ENCODE measurements around the gene TTC21A. TPM values are rescaled to one million over a fixed set of nuclear protein-coding genes. Genes with fewer than 3 reads are reported as not detected.

Gene TTC21A
- total RNA-seq, 1 donor from 2014 or later: 3.9 TPM

DNA sequence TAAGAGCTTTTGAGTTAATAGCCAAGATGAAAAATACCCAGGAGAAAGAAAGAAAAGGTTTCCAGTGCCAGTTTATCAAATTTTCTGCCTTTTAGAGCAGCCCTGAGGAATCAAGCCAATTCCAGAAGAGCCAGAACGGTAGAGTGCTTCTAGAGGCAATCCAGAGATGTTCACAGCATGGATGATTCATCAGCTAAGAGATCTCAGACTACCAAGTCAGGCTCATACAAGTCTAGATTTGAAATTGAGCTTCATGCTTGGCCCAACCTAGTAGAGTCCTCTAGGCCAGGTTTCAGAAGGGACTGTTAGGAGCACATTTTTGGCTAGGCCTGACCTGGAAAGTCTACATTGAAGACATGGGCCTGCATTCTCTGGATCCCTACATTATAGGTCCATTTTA lies 40.2 kb upstream of the TTC21A start:
- H2AFZ ChIP-seq (ENCODE audit: low read depth, low read length): no peak overlapping the region

DNA sequence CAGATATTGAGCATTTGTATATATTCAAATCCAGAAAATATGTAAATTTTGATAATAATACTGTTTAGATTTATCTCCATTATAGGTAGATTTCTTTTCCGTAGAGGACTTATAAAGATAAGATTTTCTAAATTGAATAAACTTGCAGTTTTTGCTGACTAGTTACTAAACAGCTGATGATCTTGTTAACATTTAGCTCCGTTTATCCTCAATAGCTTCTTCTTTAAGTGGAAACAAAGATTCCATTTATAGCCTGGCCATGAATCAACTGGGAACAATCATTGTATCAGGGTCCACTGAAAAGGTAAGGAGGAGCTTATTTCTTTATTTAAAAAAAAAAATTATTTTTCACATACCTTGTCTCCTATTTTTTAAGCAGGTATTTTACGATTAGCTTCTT lies 38.9 kb upstream of the TTC21A start:
- Histone ChIP-seq H3K4me1 (ENCODE audit: insufficient read depth, low read length) (peaks cover 3% of the 10 kb centered on the region), H4K20me1 (ENCODE audit: insufficient read depth, low read length) (peaks cover 7% of the 10 kb centered on the region), H3K4me2 (ENCODE audit: low read length) (no peak overlapping the region), H2AFZ (ENCODE audit: low read depth, low read length) (no peak overlapping the region), H3K9me3 (ENCODE audit: insufficient read depth, low read depth, low read length) (no peaks in the 10 kb centered on the region), H3K27me3 (ENCODE audit: insufficient read depth, low read length) (no peaks in the 10 kb centered on the region), H3K79me2 (ENCODE audit: insufficient read depth, low read length) (peaks cover 7% of the 10 kb centered on the region), H3K27ac (ENCODE audit: low read depth, low read length) (no peak overlapping the region), H3K9ac (ENCODE audit: low read length) (no peak overlapping the region), H3K36me3 (ENCODE audit: insufficient read depth, low read length) (peaks cover 12% of the 10 kb centered on the region), H3K4me3 (ENCODE audit: insufficient read depth, low read depth, low read length) (no peak overlapping the region)
- no peak for TF ChIP-seq EZH2 (IDR thresholded peaks at IDR 0.05; ENCODE audit: insufficient read depth, low read length)
- TF ChIP-seq, protein P1, sequence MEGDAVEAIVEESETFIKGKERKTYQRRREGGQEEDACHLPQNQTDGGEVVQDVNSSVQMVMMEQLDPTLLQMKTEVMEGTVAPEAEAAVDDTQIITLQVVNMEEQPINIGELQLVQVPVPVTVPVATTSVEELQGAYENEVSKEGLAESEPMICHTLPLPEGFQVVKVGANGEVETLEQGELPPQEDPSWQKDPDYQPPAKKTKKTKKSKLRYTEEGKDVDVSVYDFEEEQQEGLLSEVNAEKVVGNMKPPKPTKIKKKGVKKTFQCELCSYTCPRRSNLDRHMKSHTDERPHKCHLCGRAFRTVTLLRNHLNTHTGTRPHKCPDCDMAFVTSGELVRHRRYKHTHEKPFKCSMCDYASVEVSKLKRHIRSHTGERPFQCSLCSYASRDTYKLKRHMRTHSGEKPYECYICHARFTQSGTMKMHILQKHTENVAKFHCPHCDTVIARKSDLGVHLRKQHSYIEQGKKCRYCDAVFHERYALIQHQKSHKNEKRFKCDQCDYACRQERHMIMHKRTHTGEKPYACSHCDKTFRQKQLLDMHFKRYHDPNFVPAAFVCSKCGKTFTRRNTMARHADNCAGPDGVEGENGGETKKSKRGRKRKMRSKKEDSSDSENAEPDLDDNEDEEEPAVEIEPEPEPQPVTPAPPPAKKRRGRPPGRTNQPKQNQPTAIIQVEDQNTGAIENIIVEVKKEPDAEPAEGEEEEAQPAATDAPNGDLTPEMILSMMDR (IDR thresholded peaks at IDR 0.05; ENCODE audit: insufficient read depth, low read depth, low read length): no peak
- H3K9me3 Mint-ChIP-seq (ENCODE audit: unreplicated experiment): peaks cover 2% of the 10 kb centered on the region
- DNase-seq (ENCODE audit: low read depth): no peak
- peaks cover 11% of the 10 kb centered on the region for H3K4me1 Mint-ChIP-seq (ENCODE audit: low read depth, unreplicated experiment)
- H3K27me3 Mint-ChIP-seq (ENCODE audit: low read depth, unreplicated experiment): no peaks in the 10 kb centered on the region
- no peak for FAIRE-seq
- H3K36me3 Mint-ChIP-seq (ENCODE audit: low read depth, unreplicated experiment): peaks cover 13% of the 10 kb centered on the region
- no peak overlapping the region for H3K4me3 Mint-ChIP-seq (ENCODE audit: unreplicated experiment)
- no peak overlapping the region for H3K27ac Mint-ChIP-seq (ENCODE audit: unreplicated experiment)

More for the DNA sequence above, 40.2 kb upstream of the TTC21A start:
- H3K9me3 Mint-ChIP-seq (ENCODE audit: unreplicated experiment): peaks cover 2% of the 10 kb centered on the region
- H4K20me1 ChIP-seq (ENCODE audit: insufficient read depth, low read length): peaks cover 16% of the 10 kb centered on the region
- peaks cover 14% of the 10 kb centered on the region for H3K4me1 Mint-ChIP-seq (ENCODE audit: low read depth, unreplicated experiment)
- no peaks in the 10 kb centered on the region for H3K9me3 ChIP-seq (ENCODE audit: insufficient read depth, low read depth, low read length)
- no peak overlapping the region for H3K4me2 ChIP-seq (ENCODE audit: low read length)
- no peaks in the 10 kb centered on the region for H3K27me3 Mint-ChIP-seq (ENCODE audit: low read depth, unreplicated experiment)
- H3K4me3 Mint-ChIP-seq (ENCODE audit: unreplicated experiment): no peak overlapping the region
- no peak overlapping the region for H3K4me3 ChIP-seq (ENCODE audit: insufficient read depth, low read depth, low read length)
- no peaks in the 10 kb centered on the region for H3K27me3 ChIP-seq (ENCODE audit: insufficient read depth, low read length)
- FAIRE-seq (no peak), DNase-seq (ENCODE audit: low read depth) (peak; percentile 25)
- H3K9ac ChIP-seq (ENCODE audit: low read length): no peak overlapping the region
- no peak overlapping the region for H3K27ac Mint-ChIP-seq (ENCODE audit: unreplicated experiment)
- peaks cover 3% of the 10 kb centered on the region for H3K4me1 ChIP-seq (ENCODE audit: insufficient read depth, low read length)
- no peak overlapping the region for H3K27ac ChIP-seq (ENCODE audit: low read depth, low read length)
- peaks cover 8% of the 10 kb centered on the region for H3K36me3 ChIP-seq (ENCODE audit: insufficient read depth, low read length)
- peaks cover 10% of the 10 kb centered on the region for H3K36me3 Mint-ChIP-seq (ENCODE audit: low read depth, unreplicated experiment)
- TF ChIP-seq, protein P1 (IDR thresholded peaks at IDR 0.05; ENCODE audit: insufficient read depth, low read depth, low read length): no peak
- no peak for TF ChIP-seq EZH2 (IDR thresholded peaks at IDR 0.05; ENCODE audit: insufficient read depth, low read length)
- peaks cover 19% of the 10 kb centered on the region for H3K79me2 ChIP-seq (ENCODE audit: insufficient read depth, low read length)

DNA sequence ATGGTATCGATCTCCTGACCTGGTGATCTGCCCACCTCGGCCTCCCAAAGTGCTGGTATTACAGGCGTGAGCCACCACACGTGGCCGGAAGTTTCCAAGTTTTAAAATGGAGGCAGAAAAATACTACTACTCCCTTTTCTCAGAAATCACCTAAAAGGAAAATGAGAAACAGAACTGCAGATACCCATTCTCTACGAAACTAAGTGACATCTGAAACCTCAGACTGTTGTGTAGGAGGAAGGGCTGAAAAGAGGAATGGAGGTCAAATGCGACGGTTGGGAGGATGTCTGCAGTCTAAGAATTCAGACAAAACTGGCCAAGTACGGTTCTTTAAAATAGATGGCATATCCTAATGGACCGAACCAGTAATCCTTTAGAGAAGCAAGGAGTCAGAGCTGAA lies 31.6 kb upstream of the TTC21A start:
- Histone ChIP-seq H3K27me3 (ENCODE audit: insufficient read depth, low read length) (no peaks in the 10 kb centered on the region), H3K4me2 (ENCODE audit: low read length) (no peak overlapping the region), H3K79me2 (ENCODE audit: insufficient read depth, low read length) (no peaks in the 10 kb centered on the region), H3K4me1 (ENCODE audit: insufficient read depth, low read length) (no peaks in the 10 kb centered on the region), H3K27ac (ENCODE audit: low read depth, low read length) (no peak overlapping the region), H3K4me3 (ENCODE audit: insufficient read depth, low read depth, low read length) (no peak overlapping the region), H4K20me1 (ENCODE audit: insufficient read depth, low read length) (no peaks in the 10 kb centered on the region), H2AFZ (ENCODE audit: low read depth, low read length) (no peak overlapping the region), H3K36me3 (ENCODE audit: insufficient read depth, low read length) (peaks cover 30% of the 10 kb centered on the region), H3K9ac (ENCODE audit: low read length) (no peak overlapping the region), H3K9me3 (ENCODE audit: insufficient read depth, low read depth, low read length) (no peaks in the 10 kb centered on the region)
- Mint-ChIP-seq H3K4me1 (ENCODE audit: low read depth, unreplicated experiment) (no peaks in the 10 kb centered on the region), H3K36me3 (ENCODE audit: low read depth, unreplicated experiment) (peaks cover 22% of the 10 kb centered on the region), H3K4me3 (ENCODE audit: unreplicated experiment) (no peak overlapping the region), H3K27me3 (ENCODE audit: low read depth, unreplicated experiment) (no peaks in the 10 kb centered on the region), H3K27ac (ENCODE audit: unreplicated experiment) (no peak overlapping the region), H3K9me3 (ENCODE audit: unreplicated experiment) (peaks cover 3% of the 10 kb centered on the region)
- FAIRE-seq (no peak), DNase-seq (ENCODE audit: low read depth) (no peak)
- no peak for TF ChIP-seq EZH2 (IDR thresholded peaks at IDR 0.05; ENCODE audit: insufficient read depth, low read length)
- TF ChIP-seq, protein P1 (IDR thresholded peaks at IDR 0.05; ENCODE audit: insufficient read depth, low read depth, low read length): no peak

Data from astrocyte (in vitro differentiated cells and primary cell).